RWPE2 (cell line): Measurements from ENCODE around the gene LCP2.

Experiments
- ATAC-seq: fragments of 200-7000 bp; cut with Tn5 transposase; 3 replicates; pipeline ENCODE4 v1.9.1; 2021; ENCODE audit warnings: low read depth
- DNase-seq: peaks from one replicate; pipeline ENCODE4 v3.0.0-alpha.2; 2020; ENCODE audit warnings: low spot score
- H3K27ac ChIP-seq: fragments of 450-650 bp; 2 replicates; pipeline ENCODE4 v1.5.1; 2017; ENCODE audit warnings: mild to moderate bottlenecking; ENCODE audit not compliant: poor library complexity, severe bottlenecking
- H3K27me3 ChIP-seq: fragments of 250-450 bp; sonication (Bioruptor Pico); 2 replicates; pipeline ENCODE4 v1.5.1; 2021; ENCODE audit warnings: mild to moderate bottlenecking, moderate library complexity; ENCODE audit not compliant: insufficient read depth, poor library complexity, severe bottlenecking
- H3K36me3 ChIP-seq: fragments of 250-450 bp; sonication (Bioruptor Pico); 2 replicates; pipeline ENCODE4 v1.5.1; 2020; ENCODE audit warnings: low read depth, mild to moderate bottlenecking, moderate library complexity
- H3K4me1 ChIP-seq: fragments of 250-450 bp; sonication (Bioruptor Pico); 2 replicates; pipeline ENCODE4 v1.5.1; 2021; ENCODE audit warnings: mild to moderate bottlenecking, moderate library complexity; ENCODE audit not compliant: insufficient read depth, poor library complexity, severe bottlenecking
- H3K4me3 ChIP-seq: fragments of 250-450 bp; sonication (Bioruptor Pico); 2 replicates; pipeline ENCODE4 v1.5.1; 2021; ENCODE audit warnings: mild to moderate bottlenecking, moderate library complexity; ENCODE audit not compliant: severe bottlenecking
- H3K9me3 ChIP-seq: fragments of 250-450 bp; sonication (Bioruptor Pico); 2 replicates; pipeline ENCODE4 v1.5.1; 2021; ENCODE audit warnings: mild to moderate bottlenecking, moderate library complexity; ENCODE audit not compliant: severe bottlenecking
- CTCF ChIP-seq: fragments of 450-650 bp; IDR thresholded peaks from one replicate; pipeline ENCODE4 v1.5.1; 2017; ENCODE audit warnings: mild to moderate bottlenecking, moderate library complexity; ENCODE audit not compliant: poor library complexity, severe bottlenecking

Gene LCP2

GRCh38 chr5:170305016-170305645, 7.6 kb upstream of the LCP2 start:
- H3K4me1 ChIP-seq: no peaks in the 10 kb centered on the region

GRCh38 chr5:170303549-170303948, 6.0 kb upstream of the LCP2 start:
- no peak for TF ChIP-seq CTCF
- H3K36me3 ChIP-seq: no peaks in the 10 kb centered on the region
- no peaks in the 10 kb centered on the region for H3K27me3 ChIP-seq
- ATAC-seq (no peak), DNase-seq (no peak)
- no peak overlapping the region for H3K27ac ChIP-seq
- H3K4me1 ChIP-seq: no peaks in the 10 kb centered on the region
- H3K4me3 ChIP-seq: no peak overlapping the region
- H3K9me3 ChIP-seq: no peaks in the 10 kb centered on the region

More at GRCh38 chr5:170305016-170305645, 7.6 kb upstream of the LCP2 start:
- Histone ChIP-seq H3K9me3 (no peaks in the 10 kb centered on the region), H3K27me3 (no peaks in the 10 kb centered on the region), H3K36me3 (no peaks in the 10 kb centered on the region), H3K4me3 (no peak overlapping the region), H3K27ac (no peak overlapping the region)
- DNase-seq: no peak
- no peak for ATAC-seq
- TF ChIP-seq CTCF: no peak

GRCh38 chr5:170302653-170303501, 5.3 kb upstream of the LCP2 start:
- no peaks in the 10 kb centered on the region for H3K4me1 ChIP-seq
- no peak for DNase-seq
- no peaks in the 10 kb centered on the region for H3K27me3 ChIP-seq
- H3K36me3 ChIP-seq: no peaks in the 10 kb centered on the region
- TF ChIP-seq CTCF: no peak
- ATAC-seq: no peak
- H3K27ac ChIP-seq: no peak overlapping the region
- H3K4me3 ChIP-seq: no peak overlapping the region
- H3K9me3 ChIP-seq: no peaks in the 10 kb centered on the region

GRCh38 chr5:170301981-170302652, 4.5 kb upstream of the LCP2 start:
- no peak overlapping the region for H3K27ac ChIP-seq
- DNase-seq: no peak
- no peak for TF ChIP-seq CTCF
- no peaks in the 10 kb centered on the region for H3K4me1 ChIP-seq
- no peak for ATAC-seq
- no peak overlapping the region for H3K4me3 ChIP-seq
- H3K36me3 ChIP-seq: no peaks in the 10 kb centered on the region
- H3K27me3 ChIP-seq: no peaks in the 10 kb centered on the region
- H3K9me3 ChIP-seq: no peaks in the 10 kb centered on the region
